ENCODE results near the gene TCTN2. TPM values are rescaled to one million over a fixed set of nuclear protein-coding genes. Genes with fewer than 3 reads are reported as not detected.

Gene TCTN2
- total RNA-seq, 4 donors from 2014 or later, result 5.4 to 10.0 (median 8.0) TPM

- intact Hi-C loops (cut with DNase I), result no loop called here
- Histone ChIP-seq H3K4me3 (no peak overlapping the region), H3K27ac (replicated peaks in 1 of 4) (no peak overlapping the region), H3K4me1 (no peaks in the 10 kb centered on the region), H3K27me3 (no peaks in the 10 kb centered on the region), H3K9me3 (no peaks in the 10 kb centered on the region), H3K36me3 (peaks cover 40 to 100% (median 62%) of the 10 kb centered on the region in 4 donors)
- TF ChIP-seq POLR2AphosphoS5 (IDR thresholded peaks at IDR 0.05) (no peak), CTCF (IDR thresholded peaks at IDR 0.05) (no peak)
- WGBS, result 90% methylated on average over 4 of the region's 4 CpGs
- DNase-seq (ENCODE audit: extremely low spot score), result no peak
Observed at GRCh38 chr12:123696646-123697045, 25.7 kb downstream of the TCTN2 start.

GRCh38 chr12:123705935-123706334 lies 35.0 kb downstream of the TCTN2 start:
- intact Hi-C loops (cut with DNase I), result no loop called here
- TF ChIP-seq EP300 (IDR thresholded peaks at IDR 0.05) (no peak), POLR2A (IDR thresholded peaks at IDR 0.05; ENCODE audit: low read depth) (no peak), POLR2AphosphoS5 (IDR thresholded peaks at IDR 0.05) (no peak), CTCF (IDR thresholded peaks at IDR 0.05) (no peak)
- H3K9me3 ChIP-seq, result no peaks in the 10 kb centered on the region
- H3K4me1 ChIP-seq, result peaks cover 0 to 1% (median 0%) of the 10 kb centered on the region in 4 donors
- peaks cover 4 to 57% (median 30%) of the 10 kb centered on the region in 4 donors for H3K36me3 ChIP-seq
- WGBS, result 88% methylated on average over 3 of the region's 3 CpGs
- DNase-seq (ENCODE audit: extremely low spot score), result no peak
- no peak overlapping the region for H3K4me3 ChIP-seq
- H3K27ac ChIP-seq (replicated peaks in 1 of 4), result no peak overlapping the region
- no peaks in the 10 kb centered on the region for H3K27me3 ChIP-seq

GRCh38 chr12:123707466-123707865 lies 36.6 kb downstream of the TCTN2 start:
- TF ChIP-seq CTCF (IDR thresholded peaks at IDR 0.05) (no peak), EP300 (IDR thresholded peaks at IDR 0.05) (no peak), POLR2A (IDR thresholded peaks at IDR 0.05; ENCODE audit: low read depth) (no peak), POLR2AphosphoS5 (IDR thresholded peaks at IDR 0.05) (no peak)
- Histone ChIP-seq H3K4me3 (no peak overlapping the region), H3K27me3 (no peaks in the 10 kb centered on the region), H3K36me3 (peaks cover 4 to 42% (median 20%) of the 10 kb centered on the region in 4 donors), H3K4me1 (peaks cover 4 to 8% (median 7%) of the 10 kb centered on the region in 4 donors), H3K27ac (replicated peaks in 1 of 4) (no peak overlapping the region), H3K9me3 (no peaks in the 10 kb centered on the region)
- intact Hi-C loops (cut with DNase I), result no loop called here
- WGBS, result 93% methylated on average over 4 of the region's 4 CpGs
- no peak for DNase-seq (ENCODE audit: extremely low spot score)

- peaks cover 0 to 6% (median 3%) of the 10 kb centered on the region in 4 donors for H3K36me3 ChIP-seq
- H3K9me3 ChIP-seq, result no peaks in the 10 kb centered on the region
- no peak for DNase-seq (ENCODE audit: extremely low spot score)
- peak overlapping the region; percentile 87 to 100 (median 96) for H3K4me3 ChIP-seq
- H3K27me3 ChIP-seq, result no peaks in the 10 kb centered on the region
- 1% methylated on average over 19 of the region's 26 CpGs for WGBS
- intact Hi-C loops (cut with DNase I), result loop anchor here (10.0 kb wide), 1 partner anchor 262 kb away; the partner anchor contains the start of genes CCDC92 and ZNF664
- H3K27ac ChIP-seq (replicated peaks in 1 of 4), result peak overlapping the region; percentile 70 to 84 (median 78)
- no peak for TF ChIP-seq POLR2A (IDR thresholded peaks at IDR 0.05; ENCODE audit: low read depth)
- no peak for TF ChIP-seq POLR2AphosphoS5 (IDR thresholded peaks at IDR 0.05)
- no peak for TF ChIP-seq EP300 (IDR thresholded peaks at IDR 0.05)
- TF ChIP-seq CTCF (IDR thresholded peaks at IDR 0.05), result no peak
- H3K4me1 ChIP-seq, result peaks cover 23 to 37% (median 29%) of the 10 kb centered on the region in 4 donors
Observed at GRCh38 chr12:123712780-123713319, 41.9 kb downstream of the TCTN2 start.

GRCh38 chr12:123713398-123713797 lies 42.5 kb downstream of the TCTN2 start:
- Histone ChIP-seq H3K9me3 (no peaks in the 10 kb centered on the region), H3K4me3 (peak overlapping the region; percentile 87 to 100 (median 96)), H3K36me3 (peaks cover 0 to 6% (median 0%) of the 10 kb centered on the region in 4 donors), H3K27ac (replicated peaks in 1 of 4) (peak overlapping the region in 1 of 4 donors; percentile 70), H3K4me1 (peaks cover 23 to 37% (median 29%) of the 10 kb centered on the region in 4 donors), H3K27me3 (no peaks in the 10 kb centered on the region)
- intact Hi-C loops (cut with DNase I), result loop anchor here (10.0 kb wide), 1 partner anchor 261 kb away; the partner anchor contains the start of genes CCDC92 and ZNF664
- 47% methylated on average over 6 of the region's 6 CpGs for WGBS
- no peak for DNase-seq (ENCODE audit: extremely low spot score)
- TF ChIP-seq CTCF (IDR thresholded peaks at IDR 0.05), result no peak
- TF ChIP-seq POLR2A (IDR thresholded peaks at IDR 0.05; ENCODE audit: low read depth), result no peak
- no peak for TF ChIP-seq EP300 (IDR thresholded peaks at IDR 0.05)
- TF ChIP-seq POLR2AphosphoS5 (IDR thresholded peaks at IDR 0.05), result no peak
